Measurements from ENCODE around the gene UGP2. TPM values are rescaled to one million over a fixed set of nuclear protein-coding genes. Genes with fewer than 3 reads are reported as not detected.
"Not testable (repeated sequence)": the region's sequence is repeated elsewhere in the genome, so short reads cannot be mapped to it uniquely, and the experiment has no call there.

Gene UGP2
- total and polyA plus RNA-seq, 2 of the 8 experiments (the other 6 are each of a cell fraction or from before 2014, with no cell fraction given), result 278 to 956 TPM

- WGBS, 2 experiments (ENCODE audit: extremely low coverage in 1 of 2, insufficient coverage in 1 of 2, insufficient read length in 1 of 2, insufficient replicate concordance in 2 of 2, low coverage in 1 of 2, low lambda C conversion rate in 2 of 2, missing lambda C conversion rate in 1 of 2), result 89% methylated on average over 4 of the region's 4 CpGs; no CpG with 5 or more reads in 1 of the 2 experiments
- not testable (repeated sequence) for H3K18ac ChIP-seq (ENCODE audit: extremely low read depth, low read length); H3K9me3 ChIP-seq (ENCODE audit: insufficient read depth in 2 of 2, low read depth in 1 of 2, low read length in 1 of 2)
Measured at GRCh38 chr2:63932104-63932503, 90.4 kb downstream of the UGP2 start.

More at GRCh38 chr2:63932104-63932503, 90.4 kb downstream of the UGP2 start:
- DNase-seq (ENCODE audit: low read depth in 1 of 2, low spot score in 2 of 2); H3K36me3 ChIP-seq (ENCODE audit: control insufficient read depth in 2 of 4, insufficient read depth in 4 of 4, low read length in 3 of 4); H2AK5ac ChIP-seq (ENCODE audit: low read depth, low read length); H3K79me2 ChIP-seq (ENCODE audit: control insufficient read depth in 1 of 2, insufficient read depth in 2 of 2, low read length in 2 of 2); H3K27ac ChIP-seq (ENCODE audit: low read depth, low read length); H3K4ac ChIP-seq (replicated peaks; ENCODE audit: insufficient read length, low read depth, low read length); FAIRE-seq; H3K27me3 ChIP-seq (replicated peaks in 1 of 4; ENCODE audit: control insufficient read depth in 3 of 4, extremely low read depth in 1 of 4, insufficient read depth in 3 of 4, low read length in 3 of 4); H4K8ac ChIP-seq (ENCODE audit: extremely low read depth, insufficient read depth, low read length); POLR2A ChIA-PET (ENCODE audit: partially characterized antibody); H2BK20ac ChIP-seq (ENCODE audit: low read length); H3K14ac ChIP-seq (ENCODE audit: insufficient read length); H4K5ac ChIP-seq (ENCODE audit: insufficient read length, low read depth, low read length); H2BK5ac ChIP-seq (ENCODE audit: low read depth, low read length); H3K56ac ChIP-seq (replicated peaks; ENCODE audit: insufficient read length, low read depth, low read length); H3K4me2 ChIP-seq (ENCODE audit: insufficient read depth in 1 of 2, low read depth in 2 of 2, low read length in 2 of 2); H3K4me1 ChIP-seq (replicated peaks in 1 of 4; ENCODE audit: control insufficient read depth in 3 of 4, insufficient read depth in 4 of 4, low read length in 3 of 4); CTCF ChIA-PET (ENCODE audit: partially characterized antibody); H2BK15ac ChIP-seq (ENCODE audit: low read length); H3K23ac ChIP-seq (ENCODE audit: insufficient read length); H2BK12ac ChIP-seq (ENCODE audit: low read depth, low read length); H3K23me2 ChIP-seq (ENCODE audit: low read depth, low read length); H3K4me3 ChIP-seq (ENCODE audit: extremely low read depth in 1 of 4, insufficient read depth in 2 of 4, low read depth in 3 of 4, low read length in 4 of 4); H4K20me1 ChIP-seq (replicated peaks in 1 of 2; ENCODE audit: control insufficient read depth in 1 of 2, insufficient read depth in 2 of 2, low read length in 2 of 2); H3K79me1 ChIP-seq (ENCODE audit: low read depth, low read length); H2BK120ac ChIP-seq (replicated peaks; ENCODE audit: low read depth, low read length); H2AFZ ChIP-seq (ENCODE audit: low read length); H3K9ac ChIP-seq (replicated peaks in 1 of 4; ENCODE audit: extremely low read depth in 1 of 4, low read depth in 3 of 4, low read length in 3 of 4); H4K91ac ChIP-seq (replicated peaks; ENCODE audit: insufficient read length, low read length): not testable (repeated sequence)

Small RNA genes within 50 kb of the gene (small RNA-seq; reads per million reads assigned to genes)
- not detected for gene RF01293 (ENCODE audit: insufficient read depth)

Other genes with a start within 250 kb of the UGP2 start
- 13.2 and 14.3 TPM in 2 replicates for gene VPS54, start 177.5 kb downstream of the UGP2 start, total RNA-seq (2021; fragmentation: NEBNext Ultra II Directional; extraction: Animal tissue kit (Norgen Biotek cat#: 25700))
- gene VPS54, start 177.5 kb downstream of the UGP2 start, polyA plus RNA-seq (2011; rRNA removed), result 2.4 and 3.6 TPM in 2 replicates

Data from H1 (cell line).